ENCODE results near the gene DELE1. TPM values are rescaled to one million over a fixed set of nuclear protein-coding genes. Genes with fewer than 3 reads are reported as not detected.

Gene DELE1
- total RNA-seq, 4 donors from 2014 or later: 24.7 to 102 (median 45.8) TPM

DNA sequence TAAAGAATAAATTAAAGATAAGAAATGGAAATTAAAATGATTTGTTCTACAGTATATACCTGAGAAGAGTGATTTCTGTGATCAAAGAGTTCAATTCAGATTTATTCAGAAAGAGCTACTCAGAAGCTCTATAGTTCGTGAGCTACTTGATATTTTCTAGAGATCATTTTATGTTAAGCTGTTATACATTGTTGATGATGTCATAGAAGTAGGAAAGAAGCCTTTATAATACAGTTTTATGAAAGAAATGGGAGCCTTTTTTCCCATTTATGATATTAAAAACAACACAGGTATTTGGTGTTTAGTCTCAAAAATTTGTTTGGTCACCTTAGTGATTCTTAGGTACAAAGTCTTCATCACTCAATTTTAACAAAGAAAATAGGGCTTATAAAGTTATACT, 66.0 kb downstream of the DELE1 start:
- H3K27me3 ChIP-seq: no peaks in the 10 kb centered on the region
- no peak for DNase-seq
- H3K36me3 ChIP-seq: no peaks in the 10 kb centered on the region
- no peaks in the 10 kb centered on the region for H3K4me1 ChIP-seq
- no peak overlapping the region for H3K4me3 ChIP-seq
- intact Hi-C loops (cut with DNase I; ENCODE audit: low total_unique reads): loop anchor here (5.0 kb wide), 1 partner anchor 158 kb away; no protein-coding TSS in a partner anchor
- H3K27ac ChIP-seq: no peak overlapping the region
- TF ChIP-seq POLR2A (IDR thresholded peaks at IDR 0.05): no peak
- TF ChIP-seq, protein P1, sequence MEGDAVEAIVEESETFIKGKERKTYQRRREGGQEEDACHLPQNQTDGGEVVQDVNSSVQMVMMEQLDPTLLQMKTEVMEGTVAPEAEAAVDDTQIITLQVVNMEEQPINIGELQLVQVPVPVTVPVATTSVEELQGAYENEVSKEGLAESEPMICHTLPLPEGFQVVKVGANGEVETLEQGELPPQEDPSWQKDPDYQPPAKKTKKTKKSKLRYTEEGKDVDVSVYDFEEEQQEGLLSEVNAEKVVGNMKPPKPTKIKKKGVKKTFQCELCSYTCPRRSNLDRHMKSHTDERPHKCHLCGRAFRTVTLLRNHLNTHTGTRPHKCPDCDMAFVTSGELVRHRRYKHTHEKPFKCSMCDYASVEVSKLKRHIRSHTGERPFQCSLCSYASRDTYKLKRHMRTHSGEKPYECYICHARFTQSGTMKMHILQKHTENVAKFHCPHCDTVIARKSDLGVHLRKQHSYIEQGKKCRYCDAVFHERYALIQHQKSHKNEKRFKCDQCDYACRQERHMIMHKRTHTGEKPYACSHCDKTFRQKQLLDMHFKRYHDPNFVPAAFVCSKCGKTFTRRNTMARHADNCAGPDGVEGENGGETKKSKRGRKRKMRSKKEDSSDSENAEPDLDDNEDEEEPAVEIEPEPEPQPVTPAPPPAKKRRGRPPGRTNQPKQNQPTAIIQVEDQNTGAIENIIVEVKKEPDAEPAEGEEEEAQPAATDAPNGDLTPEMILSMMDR (IDR thresholded peaks at IDR 0.05): no peak
- H3K9me3 ChIP-seq: no peaks in the 10 kb centered on the region

Other genes with a start within 250 kb of the DELE1 start
- 10 to 100 TPM in 2 of 4 donors, 1 to 10 TPM in 2; 4.1 to 39.9 (median 12.5) TPM for gene ARAP3, start 241.6 kb upstream of the DELE1 start, total RNA-seq
- 10 to 100 TPM; 29.2 to 46.7 (median 31.5) TPM for gene PCDH1, start 45.5 kb upstream of the DELE1 start, total RNA-seq
- 10 to 100 TPM in 1 of 4 donors, 1 to 10 TPM in 3; 1.3 to 43.6 (median 3.6) TPM for gene PCDH12, start 34.3 kb downstream of the DELE1 start, total RNA-seq
- 10 to 100 TPM; 20.3 to 70.2 (median 46.7) TPM for gene RNF14, start 45.2 kb downstream of the DELE1 start, total RNA-seq
- 100 to 1,000 TPM in 1 of 4 donors, 10 to 100 TPM in 3; 13.2 to 106 (median 56.1) TPM for gene GNPDA1, start 89.2 kb downstream of the DELE1 start, total RNA-seq
- gene NDFIP1, start 184.9 kb downstream of the DELE1 start, total RNA-seq: 100 to 1,000 TPM in 1 of 4 donors, 10 to 100 TPM in 3; 53.2 to 124 (median 89.0) TPM